MM.1S (cell line): ENCODE measurements around the gene MUC13.

Experiments
- DNase-seq: peaks from one replicate; pipeline ENCODE4 v3.0.0-alpha.2; 2015
- H2AFZ ChIP-seq: fragments of 300-600 bp; sonication (generic); 2 replicates; pipeline ENCODE4 v1.6.0; 2016; ENCODE audit warnings: antibody characterized with exemption, low read length
- H3F3A ChIP-seq: fragments of 300-600 bp; sonication (generic); 2 replicates; pipeline ENCODE4 v1.6.1; 2016; ENCODE audit warnings: mild to moderate bottlenecking, antibody characterized with exemption, low read length, moderate library complexity, mixed read lengths; ENCODE audit not compliant: insufficient read depth
- H3K27ac ChIP-seq: fragments of 300-600 bp; sonication (generic); 2 replicates; pipeline ENCODE4 v1.5.1; 2016; ENCODE audit warnings: mild to moderate bottlenecking, low read length
- H3K27me3 ChIP-seq: fragments of 300-600 bp; sonication (generic); replicated peaks from 2 replicates; pipeline ENCODE4 v1.6.0; 2016; ENCODE audit warnings: low read length; ENCODE audit not compliant: insufficient read depth
- H3K36me3 ChIP-seq: fragments of 300-600 bp; sonication (generic); replicated peaks from 2 replicates; pipeline ENCODE4 v1.6.1; 2016; ENCODE audit warnings: mild to moderate bottlenecking, low read length, mixed read lengths; ENCODE audit not compliant: insufficient read depth
- H3K4me1 ChIP-seq: fragments of 300-600 bp; sonication (generic); 2 replicates; pipeline ENCODE4 v1.6.1; 2016; ENCODE audit warnings: low read length, mixed read lengths
- H3K4me2 ChIP-seq: fragments of 300-600 bp; sonication (generic); 2 replicates; pipeline ENCODE4 v1.6.0; 2016; ENCODE audit warnings: low read depth, low read length
- H3K4me3 ChIP-seq: fragments of 300-600 bp; sonication (generic); 2 replicates; pipeline ENCODE4 v1.5.1; 2016; ENCODE audit warnings: low read length, mixed read lengths
- H3K79me2 ChIP-seq: fragments of 300-600 bp; sonication (generic); 2 replicates; pipeline ENCODE4 v1.6.1; 2016; ENCODE audit warnings: mixed run types, low read length, mixed read lengths
- H3K9ac ChIP-seq: fragments of 300-600 bp; sonication (generic); 2 replicates; pipeline ENCODE4 v1.6.1; 2016; ENCODE audit warnings: low read length, mixed read lengths
- H3K9me2 ChIP-seq: fragments of 300-600 bp; sonication (generic); replicated peaks from 2 replicates; pipeline ENCODE4 v1.6.1; 2016; ENCODE audit warnings: mild to moderate bottlenecking, low read length, mixed read lengths; ENCODE audit not compliant: insufficient read depth
- H3K9me3 ChIP-seq: fragments of 300-600 bp; sonication (generic); replicated peaks from 2 replicates; pipeline ENCODE4 v1.6.1; 2016; ENCODE audit warnings: mild to moderate bottlenecking, low read length, mixed read lengths; ENCODE audit not compliant: insufficient read depth
- H4K20me1 ChIP-seq: fragments of 300-600 bp; sonication (generic); 2 replicates; pipeline ENCODE4 v1.6.1; 2016; ENCODE audit warnings: mild to moderate bottlenecking, low read length, moderate library complexity, mixed read lengths; ENCODE audit not compliant: insufficient read depth
- EZH2 ChIP-seq: fragments of 300-600 bp; sonication (generic); optimal IDR thresholded peaks from 2 replicates; pipeline ENCODE3; 2017; ENCODE audit warnings: low read depth, mild to moderate bottlenecking, antibody characterized with exemption, low read length, mixed read lengths
- EZH2phosphoT487 ChIP-seq: fragments of 300-600 bp; sonication (generic); IDR thresholded peaks from 2 replicates; pipeline ENCODE4 v1.6.1; 2018; ENCODE audit warnings: antibody characterized with exemption, low read length
- TF ChIP-seq, protein P1 (sequence below): fragments of 300-600 bp; sonication (generic); IDR thresholded peaks from 2 replicates; pipeline ENCODE4 v1.5.1; 2016; ENCODE audit warnings: antibody characterized with exemption, low read length, mixed read lengths

MUC13 gene

GRCh38 chr3:124941771-124942170 is 7.2 kb upstream of the MUC13 start:
- Histone ChIP-seq H3K9ac (no peak overlapping the region), H3K9me3 (no peaks in the 10 kb centered on the region), H3F3A (no peaks in the 10 kb centered on the region), H4K20me1 (no peaks in the 10 kb centered on the region), H3K9me2 (no peaks in the 10 kb centered on the region), H3K4me2 (no peak overlapping the region), H3K4me1 (no peaks in the 10 kb centered on the region), H3K27ac (no peak overlapping the region), H3K79me2 (no peaks in the 10 kb centered on the region), H2AFZ (no peak overlapping the region), H3K36me3 (no peaks in the 10 kb centered on the region), H3K27me3 (no peaks in the 10 kb centered on the region), H3K4me3 (no peak overlapping the region)
- no peak for DNase-seq
- TF ChIP-seq, protein P1, sequence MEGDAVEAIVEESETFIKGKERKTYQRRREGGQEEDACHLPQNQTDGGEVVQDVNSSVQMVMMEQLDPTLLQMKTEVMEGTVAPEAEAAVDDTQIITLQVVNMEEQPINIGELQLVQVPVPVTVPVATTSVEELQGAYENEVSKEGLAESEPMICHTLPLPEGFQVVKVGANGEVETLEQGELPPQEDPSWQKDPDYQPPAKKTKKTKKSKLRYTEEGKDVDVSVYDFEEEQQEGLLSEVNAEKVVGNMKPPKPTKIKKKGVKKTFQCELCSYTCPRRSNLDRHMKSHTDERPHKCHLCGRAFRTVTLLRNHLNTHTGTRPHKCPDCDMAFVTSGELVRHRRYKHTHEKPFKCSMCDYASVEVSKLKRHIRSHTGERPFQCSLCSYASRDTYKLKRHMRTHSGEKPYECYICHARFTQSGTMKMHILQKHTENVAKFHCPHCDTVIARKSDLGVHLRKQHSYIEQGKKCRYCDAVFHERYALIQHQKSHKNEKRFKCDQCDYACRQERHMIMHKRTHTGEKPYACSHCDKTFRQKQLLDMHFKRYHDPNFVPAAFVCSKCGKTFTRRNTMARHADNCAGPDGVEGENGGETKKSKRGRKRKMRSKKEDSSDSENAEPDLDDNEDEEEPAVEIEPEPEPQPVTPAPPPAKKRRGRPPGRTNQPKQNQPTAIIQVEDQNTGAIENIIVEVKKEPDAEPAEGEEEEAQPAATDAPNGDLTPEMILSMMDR, result no peak
- TF ChIP-seq EZH2phosphoT487 (no peak), EZH2 (no peak)

DNA sequence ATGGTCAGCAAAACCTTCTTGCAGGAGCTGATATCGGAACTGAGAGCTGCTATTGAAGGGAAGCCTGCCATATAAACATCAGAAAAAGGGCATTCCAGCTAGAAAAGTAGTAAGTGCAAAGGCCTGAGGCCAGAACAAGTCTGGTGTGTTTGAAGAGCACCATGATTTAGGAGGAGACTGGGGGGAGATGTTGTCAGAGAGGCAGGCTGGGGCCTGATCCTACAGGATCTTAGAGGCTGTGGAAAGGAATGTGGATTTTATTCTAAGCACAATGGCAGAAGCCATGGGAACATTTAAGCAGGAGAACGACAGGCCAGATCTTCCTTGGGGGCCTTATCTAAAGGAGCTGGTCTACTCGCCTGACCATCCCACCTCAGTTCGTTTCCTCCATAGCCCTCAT is 5.1 kb upstream of the MUC13 start:
- H3K9ac ChIP-seq, result no peak overlapping the region

DNA sequence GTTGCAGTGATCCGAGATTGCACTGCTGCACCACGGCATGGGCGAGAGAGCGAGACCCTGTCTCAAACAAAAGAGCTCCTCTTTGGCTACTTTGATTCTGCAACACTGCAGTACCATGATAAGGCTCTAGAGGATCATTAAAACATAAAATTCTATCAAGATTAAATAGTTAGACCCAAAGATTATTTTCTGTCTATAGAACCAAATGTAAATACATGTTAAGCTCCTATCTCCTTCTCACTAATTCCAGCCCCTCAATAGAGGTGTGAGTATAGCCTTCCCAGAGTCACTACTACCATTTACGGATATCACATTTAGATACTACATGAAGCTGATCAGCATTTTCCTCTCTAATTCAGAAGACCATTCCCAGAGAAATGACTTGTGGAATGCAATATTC is 4.3 kb upstream of the MUC13 start:
- no peak overlapping the region for H3K4me3 ChIP-seq
- no peaks in the 10 kb centered on the region for H3K79me2 ChIP-seq
- H3K27me3 ChIP-seq, result no peaks in the 10 kb centered on the region
- no peak overlapping the region for H3K4me2 ChIP-seq
- no peak overlapping the region for H2AFZ ChIP-seq
- no peaks in the 10 kb centered on the region for H3K36me3 ChIP-seq
- no peak overlapping the region for H3K27ac ChIP-seq
- no peaks in the 10 kb centered on the region for H3K9me3 ChIP-seq
- TF ChIP-seq EZH2, result no peak
- no peak for TF ChIP-seq EZH2phosphoT487
- H3K9me2 ChIP-seq, result no peaks in the 10 kb centered on the region
- no peak for DNase-seq
- no peaks in the 10 kb centered on the region for H4K20me1 ChIP-seq
- H3F3A ChIP-seq, result no peaks in the 10 kb centered on the region
- H3K9ac ChIP-seq, result no peak overlapping the region
- no peaks in the 10 kb centered on the region for H3K4me1 ChIP-seq

More for the DNA sequence above, 5.1 kb upstream of the MUC13 start:
- Histone ChIP-seq H3K9me2 (no peaks in the 10 kb centered on the region), H3K36me3 (no peaks in the 10 kb centered on the region), H3K4me2 (no peak overlapping the region), H3K4me1 (no peaks in the 10 kb centered on the region), H2AFZ (no peak overlapping the region), H3K4me3 (no peak overlapping the region), H4K20me1 (no peaks in the 10 kb centered on the region), H3K9me3 (no peaks in the 10 kb centered on the region), H3K27me3 (no peaks in the 10 kb centered on the region), H3K27ac (no peak overlapping the region), H3K79me2 (no peaks in the 10 kb centered on the region), H3F3A (no peaks in the 10 kb centered on the region)
- no peak for DNase-seq
- TF ChIP-seq, protein P1, result no peak
- TF ChIP-seq EZH2 (no peak), EZH2phosphoT487 (no peak)

DNA sequence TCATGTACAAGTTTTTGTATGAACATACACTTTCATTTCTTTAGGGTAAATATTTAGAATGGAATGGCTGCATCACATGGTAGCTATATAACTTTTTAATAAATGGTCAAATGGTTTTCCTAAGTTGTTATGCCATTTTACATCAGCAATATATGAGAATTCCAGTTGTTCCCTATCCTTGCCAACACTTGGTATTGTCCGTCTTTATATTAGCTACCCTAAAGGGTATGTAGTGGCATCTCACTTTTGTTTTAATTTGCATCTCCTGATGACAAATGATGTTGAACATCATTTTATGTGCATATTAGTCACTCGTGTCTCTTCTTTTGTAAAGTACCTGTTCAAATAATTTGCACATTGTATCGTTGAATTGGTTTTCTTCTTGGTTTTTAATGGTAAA is 2.5 kb upstream of the MUC13 start:
- Histone ChIP-seq H4K20me1 (no peaks in the 10 kb centered on the region), H3K36me3 (no peaks in the 10 kb centered on the region)
- TF ChIP-seq, protein P1, result no peak
- no peak for TF ChIP-seq EZH2phosphoT487
- no peak for TF ChIP-seq EZH2

More for the DNA sequence above, 2.5 kb upstream of the MUC13 start:
- Histone ChIP-seq H3K9ac (no peak overlapping the region), H3K79me2 (no peaks in the 10 kb centered on the region), H2AFZ (no peak overlapping the region), H3K4me1 (no peaks in the 10 kb centered on the region), H3K27ac (no peak overlapping the region), H3K4me3 (no peak overlapping the region), H3K27me3 (no peaks in the 10 kb centered on the region), H3F3A (no peaks in the 10 kb centered on the region), H3K9me3 (no peaks in the 10 kb centered on the region), H3K4me2 (no peak overlapping the region), H3K9me2 (no peaks in the 10 kb centered on the region)
- DNase-seq, result no peak
